Medulla oblongata (tissue), 1 donor: ENCODE data around the gene CHRNB4.
A peak's percentile ranks its signal among the peaks of the same experiment; 100 is the strongest.

Experiments
- DNase-seq: peaks from one replicate; pipeline ENCODE4 v3.0.0-alpha.2; 2015; ENCODE audit errors: extremely low spot score

CHRNB4 gene

GRCh38 chr15:78634210-78635145, 6.5 kb downstream of the CHRNB4 start:
- DNase-seq, result no peak

- DNase-seq, result no peak
Observed at GRCh38 chr15:78633348-78633747, 7.7 kb downstream of the CHRNB4 start.

GRCh38 chr15:78630886-78631633, 9.9 kb downstream of the CHRNB4 start:
- no peak for DNase-seq

- DNase-seq, result no peak
Observed at GRCh38 chr15:78629716-78630065, 11.3 kb downstream of the CHRNB4 start.

GRCh38 chr15:78629031-78629715, 11.8 kb downstream of the CHRNB4 start:
- no peak for DNase-seq

- DNase-seq, result no peak
Observed at GRCh38 chr15:78628227-78628626, 12.8 kb downstream of the CHRNB4 start.

GRCh38 chr15:78627348-78627747, 13.7 kb downstream of the CHRNB4 start:
- no peak for DNase-seq

GRCh38 chr15:78626381-78626995, 14.5 kb downstream of the CHRNB4 start:
- DNase-seq, result no peak

GRCh38 chr15:78625606-78626280, 15.3 kb downstream of the CHRNB4 start:
- no peak for DNase-seq

- DNase-seq, result no peak
Observed at GRCh38 chr15:78624651-78625590, 16.1 kb downstream of the CHRNB4 start.

GRCh38 chr15:78623786-78624497, 17.1 kb downstream of the CHRNB4 start:
- no peak for DNase-seq

GRCh38 chr15:78621810-78622402, 19.1 kb downstream of the CHRNB4 start:
- DNase-seq, result no peak

- no peak for DNase-seq
Observed at GRCh38 chr15:78620527-78621421, 20.2 kb downstream of the CHRNB4 start, which contains the start of gene CHRNA3. Gene CHRNA3 (minus strand): TSS chr15:78620996. CDS start chr15:78620794, 202 bp downstream.

- DNase-seq, result no peak
Observed at GRCh38 chr15:78620021-78620526, 20.9 kb downstream of the CHRNB4 start.

GRCh38 chr15:78619022-78619950, 21.7 kb downstream of the CHRNB4 start:
- no peak for DNase-seq

- peak; percentile 91 for DNase-seq
Observed at GRCh38 chr15:78618490-78618934, 22.5 kb downstream of the CHRNB4 start.

GRCh38 chr15:78618064-78618463, 22.9 kb downstream of the CHRNB4 start:
- no peak for DNase-seq
